Thymus (tissue), 11 donors: Measurements from ENCODE around the gene SLC17A9. TPM values are rescaled to one million over a fixed set of nuclear protein-coding genes. Genes with fewer than 3 reads are reported as not detected.

Experiments used
- DNase-seq, 9 donors: peaks; one replicate each; pipeline ENCODE4 v3.0.0-alpha.2; 2013; ENCODE audit warnings: low spot score in 9 of 9, low read depth in 6 of 9, missing footprints in 1 of 9
- H3K27ac ChIP-seq, 2 donors: one replicate each; pipeline ENCODE4 v1.5.1; 2013; ENCODE audit warnings: control low read depth in 1 of 2, low read depth in 1 of 2, low read length in 1 of 2, mild to moderate bottlenecking in 1 of 2, moderate library complexity in 1 of 2
- H3K27me3 ChIP-seq, 2 donors: one replicate each; pipeline ENCODE4 v1.5.1; 2013; ENCODE audit warnings: low read length in 1 of 2; ENCODE audit not compliant: control insufficient read depth in 2 of 2, insufficient read depth in 1 of 2
- H3K36me3 ChIP-seq, 2 donors: one replicate each; pipeline ENCODE4 v1.5.1; 2013; ENCODE audit warnings: low read length in 1 of 2, mild to moderate bottlenecking in 1 of 2, moderate library complexity in 1 of 2; ENCODE audit not compliant: control insufficient read depth in 2 of 2, insufficient read depth in 2 of 2
- H3K4me1 ChIP-seq, 2 donors: one replicate each; pipeline ENCODE4 v1.5.1; 2013; ENCODE audit warnings: low read length in 2 of 2; ENCODE audit not compliant: control insufficient read depth in 2 of 2, insufficient read depth in 2 of 2
- H3K4me3 ChIP-seq, 2 donors: one replicate each; pipeline ENCODE4 v1.5.1; 2013; ENCODE audit warnings: low read length in 2 of 2, control low read depth in 1 of 2, mild to moderate bottlenecking in 1 of 2
- H3K9me3 ChIP-seq, 2 donors: one replicate each; pipeline ENCODE4 v1.5.1; 2013; ENCODE audit warnings: low read length in 1 of 2, mild to moderate bottlenecking in 1 of 2; ENCODE audit not compliant: control insufficient read depth in 2 of 2, insufficient read depth in 1 of 2
- WGBS: extraction: QIAGEN DNeasy Blood & Tissue Kit; methylation state at CpG from one replicate; pipeline ENCODE4 v1.1.7; 2013; 5-methylcytosine and 5-hydroxymethylcytosine counted together
- polyA plus RNA-seq: library from polyadenylated mRNA; stranded (reverse); fragments of 200-250 nt; gene quantifications from one replicate; pipeline ENCODE4 v1.2.3, GENCODE V29; 2013
- total RNA-seq: library from RNA; stranded (reverse); fragments of 120-200 nt; gene quantifications from one replicate; pipeline ENCODE4 v1.2.4, GENCODE V29; 2013
- donor health status: healthy.

Gene SLC17A9
- total and polyA plus RNA-seq, 2 donors = 1.2 to 10.0 TPM

GRCh38 chr20:62993856-62994494 is 41.5 kb downstream of the SLC17A9 start:
- H3K36me3 ChIP-seq = no peaks in the 10 kb centered on the region
- H3K4me1 ChIP-seq = peaks cover 0 to 10% of the 10 kb centered on the region in 2 donors
- H3K4me3 ChIP-seq = no peak overlapping the region
- 97% methylated on average over 23 of the region's 23 CpGs for WGBS
- H3K27ac ChIP-seq = no peak overlapping the region
- DNase-seq = no peak
- peaks cover 0 to 69% of the 10 kb centered on the region in 2 donors for H3K27me3 ChIP-seq
- no peaks in the 10 kb centered on the region for H3K9me3 ChIP-seq

GRCh38 chr20:62994869-62995281 is 42.4 kb downstream of the SLC17A9 start:
- Histone ChIP-seq H3K9me3 (peaks cover 0 to 2% of the 10 kb centered on the region in 2 donors), H3K4me1 (peaks cover 0 to 18% of the 10 kb centered on the region in 2 donors), H3K27me3 (peaks cover 0 to 78% of the 10 kb centered on the region in 2 donors), H3K27ac (no peak overlapping the region), H3K36me3 (no peaks in the 10 kb centered on the region), H3K4me3 (no peak overlapping the region)
- 96% methylated on average over 19 of the region's 19 CpGs for WGBS
- no peak for DNase-seq

- Histone ChIP-seq H3K36me3 (no peaks in the 10 kb centered on the region), H3K27me3 (peaks cover 0 to 79% of the 10 kb centered on the region in 2 donors), H3K9me3 (peaks cover 0 to 6% of the 10 kb centered on the region in 2 donors), H3K27ac (no peak overlapping the region), H3K4me3 (no peak overlapping the region), H3K4me1 (peaks cover 0 to 22% of the 10 kb centered on the region in 2 donors)
- no peak for DNase-seq
- WGBS = 93% methylated on average over 11 of the region's 11 CpGs
These were observed 43.0 kb downstream of the SLC17A9 start for GRCh38 chr20:62995481-62995880.

- H3K4me1 ChIP-seq = peaks cover 0 to 23% of the 10 kb centered on the region in 2 donors
- no peaks in the 10 kb centered on the region for H3K36me3 ChIP-seq
- DNase-seq = no peak
- no peak overlapping the region for H3K27ac ChIP-seq
- peaks cover 0 to 6% of the 10 kb centered on the region in 2 donors for H3K9me3 ChIP-seq
- no peak overlapping the region for H3K4me3 ChIP-seq
- 95% methylated on average over 25 of the region's 25 CpGs for WGBS
- H3K27me3 ChIP-seq = peaks cover 0 to 77% of the 10 kb centered on the region in 2 donors
These were observed 43.5 kb downstream of the SLC17A9 start for GRCh38 chr20:62995898-62996595.

- Histone ChIP-seq H3K27ac (no peak overlapping the region), H3K27me3 (peaks cover 0 to 78% of the 10 kb centered on the region in 2 donors), H3K9me3 (peaks cover 0 to 6% of the 10 kb centered on the region in 2 donors), H3K36me3 (no peaks in the 10 kb centered on the region), H3K4me1 (peaks cover 0 to 24% of the 10 kb centered on the region in 2 donors), H3K4me3 (no peak overlapping the region)
- DNase-seq = no peak
- 96% methylated on average over 14 of the region's 14 CpGs for WGBS
These were observed 44.1 kb downstream of the SLC17A9 start for GRCh38 chr20:62996596-62996982.

GRCh38 chr20:62997417-62998035 is 45.0 kb downstream of the SLC17A9 start:
- Histone ChIP-seq H3K36me3 (no peaks in the 10 kb centered on the region), H3K4me3 (no peak overlapping the region), H3K9me3 (peaks cover 0 to 6% of the 10 kb centered on the region in 2 donors), H3K27me3 (peaks cover 0 to 83% of the 10 kb centered on the region in 2 donors), H3K27ac (no peak overlapping the region), H3K4me1 (peaks cover 0 to 25% of the 10 kb centered on the region in 2 donors)
- WGBS = 44% methylated on average over 20 of the region's 20 CpGs
- no peak for DNase-seq

- Histone ChIP-seq H3K9me3 (peaks cover 0 to 6% of the 10 kb centered on the region in 2 donors), H3K4me1 (peaks cover 0 to 33% of the 10 kb centered on the region in 2 donors), H3K36me3 (no peaks in the 10 kb centered on the region), H3K27ac (no peak overlapping the region), H3K4me3 (no peak overlapping the region), H3K27me3 (peaks cover 0 to 89% of the 10 kb centered on the region in 2 donors)
- no peak for DNase-seq
- 77% methylated on average over 5 of the region's 5 CpGs for WGBS
These were observed 45.9 kb downstream of the SLC17A9 start for GRCh38 chr20:62998449-62998848.

GRCh38 chr20:62999580-62999979 is 47.1 kb downstream of the SLC17A9 start:
- DNase-seq = peak in 1 of 9 donors; percentile 37
- WGBS = 34% methylated on average over 16 of the region's 16 CpGs
- Histone ChIP-seq H3K27ac (no peak overlapping the region), H3K9me3 (peaks cover 0 to 6% of the 10 kb centered on the region in 2 donors), H3K27me3 (peaks cover under 1 to 93% of the 10 kb centered on the region in 2 donors), H3K4me1 (peaks cover 2 to 41% of the 10 kb centered on the region in 2 donors), H3K4me3 (no peak overlapping the region), H3K36me3 (no peaks in the 10 kb centered on the region)

GRCh38 chr20:63000036-63000435 is 47.5 kb downstream of the SLC17A9 start:
- H3K9me3 ChIP-seq = peaks cover 0 to 6% of the 10 kb centered on the region in 2 donors
- peaks cover 5 to 93% of the 10 kb centered on the region in 2 donors for H3K27me3 ChIP-seq
- no peak for DNase-seq
- H3K4me1 ChIP-seq = peaks cover 2 to 46% of the 10 kb centered on the region in 2 donors
- H3K36me3 ChIP-seq = no peaks in the 10 kb centered on the region
- H3K4me3 ChIP-seq = no peak overlapping the region
- WGBS = 89% methylated on average over 14 of the region's 14 CpGs
- no peak overlapping the region for H3K27ac ChIP-seq
